GM12878 (cell line): ENCODE data around the gene MUTYH. TPM values are rescaled to one million over a fixed set of nuclear protein-coding genes. Genes with fewer than 3 reads are reported as not detected.

ENCODE experiments used
- ATF7 ChIP-seq: fragments of 450-650 bp; IDR thresholded peaks from 2 replicates; pipeline ENCODE4 v1.6.1; 2016; ENCODE audit warnings: low read depth, mild to moderate bottlenecking
- CBFB ChIP-seq: IDR thresholded peaks from 2 replicates; pipeline ENCODE4 v1.6.1; 2016; ENCODE audit warnings: antibody characterized with exemption, low read depth
- CHD2 ChIP-seq: IDR thresholded peaks from 2 replicates; pipeline ENCODE4 v1.6.1; 2011; ENCODE audit warnings: low read depth, low read length, improper control_type of control experiment, borderline replicate concordance
- ETV6 ChIP-seq, 2 experiments: fragments of 450-650 bp in 1 of 2; IDR thresholded peaks in 1 of 2; conservative IDR thresholded peaks in 1 of 2; 2 replicates each; pipeline ENCODE4 v1.6.1; 2014; ENCODE audit warnings: antibody characterized with exemption in 1 of 2, borderline replicate concordance in 1 of 2, low read depth in 1 of 2, mild to moderate bottlenecking in 1 of 2, moderate library complexity in 1 of 2
- HDGF ChIP-seq: fragments of 450-650 bp; IDR thresholded peaks from 2 replicates; pipeline ENCODE4 v1.6.1; 2016; ENCODE audit warnings: antibody characterized with exemption
- HSF1 ChIP-seq: fragments of 150-350 bp; IDR thresholded peaks from 2 replicates; pipeline ENCODE4 v1.6.1; 2014; ENCODE audit warnings: mild to moderate bottlenecking, low read depth, low read length
- JUNB ChIP-seq: IDR thresholded peaks from 2 replicates; pipeline ENCODE4 v1.6.1; 2016; ENCODE audit warnings: antibody characterized with exemption, mild to moderate bottlenecking
- KLF5 ChIP-seq: fragments of 450-650 bp; IDR thresholded peaks from 2 replicates; pipeline ENCODE4 v1.6.1; 2014; ENCODE audit warnings: mild to moderate bottlenecking; ENCODE audit not compliant: partially characterized antibody
- MEF2B ChIP-seq: fragments of 450-650 bp; IDR thresholded peaks from 2 replicates; pipeline ENCODE4 v1.6.1; 2018; ENCODE audit warnings: mild to moderate bottlenecking, moderate library complexity; ENCODE audit not compliant: partially characterized antibody, poor library complexity, severe bottlenecking
- MYC ChIP-seq: IDR thresholded peaks from 2 replicates; pipeline ENCODE4 v1.6.1; 2011; ENCODE audit warnings: mild to moderate bottlenecking, low read length, moderate library complexity, inconsistent platforms; ENCODE audit not compliant: insufficient read depth, insufficient replicate concordance, insufficient read length, severe bottlenecking
- NFXL1 ChIP-seq: fragments of 450-650 bp; IDR thresholded peaks from 2 replicates; pipeline ENCODE4 v1.6.1; 2017; ENCODE audit warnings: antibody characterized with exemption, mild to moderate bottlenecking, borderline replicate concordance
- NR2C2 ChIP-seq: IDR thresholded peaks from 2 replicates; pipeline ENCODE4 v1.6.1; 2011; ENCODE audit warnings: borderline replicate concordance, low read depth; ENCODE audit not compliant: control insufficient read depth, insufficient read length
- PKNOX1 ChIP-seq: fragments of 450-650 bp; IDR thresholded peaks from 2 replicates; pipeline ENCODE4 v1.6.1; 2016; ENCODE audit warnings: mild to moderate bottlenecking
- RBBP5 ChIP-seq: fragments of 200-600 bp; sonication (generic); conservative IDR thresholded peaks from 2 replicates; pipeline ENCODE4 v1.6.1; 2016
- RCOR1 ChIP-seq: conservative IDR thresholded peaks from 2 replicates; pipeline ENCODE4 v1.6.1; 2012; ENCODE audit warnings: low read depth, low read length, improper control_type of control experiment
- RUNX3 ChIP-seq: IDR thresholded peaks from 2 replicates; pipeline ENCODE4 v1.6.1; 2012; ENCODE audit warnings: low read length, inconsistent platforms
- SUPT20H ChIP-seq: IDR thresholded peaks from 2 replicates; pipeline ENCODE4 v1.6.1; 2011; ENCODE audit warnings: low read depth, mild to moderate bottlenecking, low read length, moderate library complexity, borderline replicate concordance; ENCODE audit not compliant: control insufficient read depth
- YY1 ChIP-seq: IDR thresholded peaks from 2 replicates; pipeline ENCODE4 v1.6.1; 2011; ENCODE audit warnings: low read depth, mild to moderate bottlenecking, low read length
- ZBTB33 ChIP-seq: fragments of 450-650 bp; IDR thresholded peaks from 2 replicates; pipeline ENCODE4 v1.6.1; 2017; ENCODE audit warnings: mild to moderate bottlenecking
- ZNF207 ChIP-seq: fragments of 450-650 bp; IDR thresholded peaks from 2 replicates; pipeline ENCODE4 v1.6.1; 2014; ENCODE audit warnings: antibody characterized with exemption, mild to moderate bottlenecking, borderline replicate concordance
- polyA plus RNA-seq, 11 experiments: library from polyadenylated mRNA; depleted of rRNA in 4 of 11; unstranded in 6 of 11; stranded (reverse) in 5 of 11; fragments of >200 nt; fragmentation: Nextera tagmentation in 4 of 11; fragmentation: Illumina TruSeq in 1 of 11; extraction: Ambion mirVana in 4 of 11; extraction: Trizol in 1 of 11; gene quantifications; 1 replicate in 1 of 11; 2 replicates in 10 of 11; pipeline versions ENCODE4 v1.2.1 to v1.2.3, GENCODE V29; 2011 to 2016; ENCODE audit warnings: inconsistent platforms in 2 of 11, missing spikeins in 2 of 11, low read depth in 1 of 11
- total RNA-seq, 4 experiments: library from RNA; depleted of rRNA in 3 of 4; stranded (reverse); fragments of >200 nt in 3 of 4; fragmentation: Illumina TruSeq in 1 of 4; extraction: Trizol in 1 of 4; gene quantifications; 2 replicates each; pipeline versions ENCODE4 v1.2.1 to v1.2.3, GENCODE V29; 2013 to 2021
- TF ChIP-seq, protein P1 (sequence below): IDR thresholded peaks from 2 replicates; pipeline ENCODE4 v1.6.1; 2012; ENCODE audit warnings: low read depth, low read length, improper control_type of control experiment
- TF ChIP-seq, protein P2 (sequence below): IDR thresholded peaks from 2 replicates; pipeline ENCODE4 v1.6.1; 2012; ENCODE audit warnings: low read depth, low read length, improper control_type of control experiment
- TF ChIP-seq, protein P3 (sequence below): fragments of 450-650 bp; IDR thresholded peaks from 2 replicates; pipeline ENCODE4 v1.6.1; 2018; ENCODE audit warnings: borderline replicate concordance, mild to moderate bottlenecking; ENCODE audit not compliant: partially characterized antibody

MUTYH gene
- total and polyA plus RNA-seq, 10 of the 15 experiments (the other 5 are each of a cell fraction or from before 2014, with no cell fraction given): 2.5 to 42.0 (median 30.0) TPM

- TF ChIP-seq MYC (no peak), RUNX3 (peak; percentile 61), RBBP5 (no peak), PKNOX1 (peak; percentile 25; the same call in 1 of the 2 replicates), RCOR1 (no peak), NFXL1 (no peak), ZNF207 (no peak), HSF1 (no peak), CBFB (no peak), NR2C2 (no peak), JUNB (peak; percentile 35), HDGF (no peak), ATF7 (0 out of 2 replicates have a peak, but pooled peaks have one; percentile 66), MEF2B (peak; percentile 98), KLF5 (no peak), CHD2 (no peak), SUPT20H (no peak), YY1 (0 out of 2 replicates have a peak, but pooled peaks have one; percentile 54), ETV6 (conservative IDR thresholded peaks at IDR 0.05 in 1 of 2, IDR thresholded peaks at IDR 0.05 in 1 of 2; ENCODE audit: borderline replicate concordance in 1 of 2, low read depth in 1 of 2) (no peak), ZBTB33 (no peak)
- TF ChIP-seq, protein P1, sequence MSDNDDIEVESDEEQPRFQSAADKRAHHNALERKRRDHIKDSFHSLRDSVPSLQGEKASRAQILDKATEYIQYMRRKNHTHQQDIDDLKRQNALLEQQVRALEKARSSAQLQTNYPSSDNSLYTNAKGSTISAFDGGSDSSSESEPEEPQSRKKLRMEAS: no peak
- TF ChIP-seq, protein P2, sequence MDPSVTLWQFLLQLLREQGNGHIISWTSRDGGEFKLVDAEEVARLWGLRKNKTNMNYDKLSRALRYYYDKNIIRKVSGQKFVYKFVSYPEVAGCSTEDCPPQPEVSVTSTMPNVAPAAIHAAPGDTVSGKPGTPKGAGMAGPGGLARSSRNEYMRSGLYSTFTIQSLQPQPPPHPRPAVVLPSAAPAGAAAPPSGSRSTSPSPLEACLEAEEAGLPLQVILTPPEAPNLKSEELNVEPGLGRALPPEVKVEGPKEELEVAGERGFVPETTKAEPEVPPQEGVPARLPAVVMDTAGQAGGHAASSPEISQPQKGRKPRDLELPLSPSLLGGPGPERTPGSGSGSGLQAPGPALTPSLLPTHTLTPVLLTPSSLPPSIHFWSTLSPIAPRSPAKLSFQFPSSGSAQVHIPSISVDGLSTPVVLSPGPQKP: peak; percentile 84
- TF ChIP-seq, protein P3, sequence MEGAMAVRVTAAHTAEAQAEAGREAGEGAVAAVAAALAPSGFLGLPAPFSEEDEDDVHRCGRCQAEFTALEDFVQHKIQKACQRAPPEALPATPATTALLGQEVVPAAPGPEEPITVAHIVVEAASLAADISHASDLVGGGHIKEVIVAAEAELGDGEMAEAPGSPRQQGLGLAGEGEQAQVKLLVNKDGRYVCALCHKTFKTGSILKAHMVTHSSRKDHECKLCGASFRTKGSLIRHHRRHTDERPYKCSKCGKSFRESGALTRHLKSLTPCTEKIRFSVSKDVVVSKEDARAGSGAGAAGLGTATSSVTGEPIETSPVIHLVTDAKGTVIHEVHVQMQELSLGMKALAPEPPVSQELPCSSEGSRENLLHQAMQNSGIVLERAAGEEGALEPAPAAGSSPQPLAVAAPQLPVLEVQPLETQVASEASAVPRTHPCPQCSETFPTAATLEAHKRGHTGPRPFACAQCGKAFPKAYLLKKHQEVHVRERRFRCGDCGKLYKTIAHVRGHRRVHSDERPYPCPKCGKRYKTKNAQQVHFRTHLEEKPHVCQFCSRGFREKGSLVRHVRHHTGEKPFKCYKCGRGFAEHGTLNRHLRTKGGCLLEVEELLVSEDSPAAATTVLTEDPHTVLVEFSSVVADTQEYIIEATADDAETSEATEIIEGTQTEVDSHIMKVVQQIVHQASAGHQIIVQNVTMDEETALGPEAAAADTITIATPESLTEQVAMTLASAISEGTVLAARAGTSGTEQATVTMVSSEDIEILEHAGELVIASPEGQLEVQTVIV: no peak
These were observed 33.9 kb downstream of the MUTYH start (continued) for GRCh38 chr1:45306319-45306718.
